Endothelial cell (in vitro differentiated cells): ENCODE measurements around the gene TBC1D13. TPM values are rescaled to one million over a fixed set of nuclear protein-coding genes. Genes with fewer than 3 reads are reported as not detected.

ENCODE experiments used
- DNase-seq: peaks from one replicate; pipeline ENCODE4 v3.0.0; 2021; ENCODE audit warnings: low spot score
- H3K27ac Mint-ChIP-seq: one replicate; pipeline ENCODE4 v1.8.0; 2021; ENCODE audit warnings: mixed read lengths, inconsistent platforms; ENCODE audit not compliant: unreplicated experiment
- H3K27me3 Mint-ChIP-seq: one replicate; pipeline ENCODE4 v1.8.0; 2021; ENCODE audit warnings: mild to moderate bottlenecking, moderate library complexity, mixed read lengths, inconsistent platforms; ENCODE audit not compliant: unreplicated experiment
- H3K36me3 Mint-ChIP-seq: one replicate; pipeline ENCODE4 v1.8.0; 2021; ENCODE audit warnings: mild to moderate bottlenecking, low read depth, mixed read lengths, inconsistent platforms; ENCODE audit not compliant: unreplicated experiment
- H3K4me1 Mint-ChIP-seq: one replicate; pipeline ENCODE4 v1.8.0; 2021; ENCODE audit warnings: mild to moderate bottlenecking, mixed read lengths, inconsistent platforms; ENCODE audit not compliant: unreplicated experiment
- H3K4me3 Mint-ChIP-seq: one replicate; pipeline ENCODE4 v1.8.0; 2021; ENCODE audit warnings: mild to moderate bottlenecking, mixed read lengths, inconsistent platforms; ENCODE audit not compliant: unreplicated experiment
- H3K9me3 Mint-ChIP-seq: one replicate; pipeline ENCODE4 v1.8.0; 2021; ENCODE audit warnings: mixed read lengths, inconsistent platforms; ENCODE audit not compliant: unreplicated experiment
- long read RNA-seq: library from polyadenylated mRNA; unstranded; transcript quantifications from one replicate; pipeline ENCODE4 v2.0.0, GENCODE V29; 2020; ENCODE audit not compliant: unreplicated experiment
- total RNA-seq: library from RNA; stranded (reverse); fragmentation: NEBNext Ultra II Directional; extraction: Animal tissue kit (Norgen Biotek cat#: 25700); gene quantifications from one replicate; pipeline ENCODE4 v1.2.1, GENCODE V29; 2021; ENCODE audit not compliant: unreplicated experiment
- TF ChIP-seq, protein P1 (sequence below): fragments of 200-600 bp; sonication (generic); IDR thresholded peaks from one replicate; pipeline ENCODE4 v1.5.0; 2021; ENCODE audit warnings: antibody characterized with exemption; ENCODE audit not compliant: unreplicated experiment

TBC1D13 gene, protein sequence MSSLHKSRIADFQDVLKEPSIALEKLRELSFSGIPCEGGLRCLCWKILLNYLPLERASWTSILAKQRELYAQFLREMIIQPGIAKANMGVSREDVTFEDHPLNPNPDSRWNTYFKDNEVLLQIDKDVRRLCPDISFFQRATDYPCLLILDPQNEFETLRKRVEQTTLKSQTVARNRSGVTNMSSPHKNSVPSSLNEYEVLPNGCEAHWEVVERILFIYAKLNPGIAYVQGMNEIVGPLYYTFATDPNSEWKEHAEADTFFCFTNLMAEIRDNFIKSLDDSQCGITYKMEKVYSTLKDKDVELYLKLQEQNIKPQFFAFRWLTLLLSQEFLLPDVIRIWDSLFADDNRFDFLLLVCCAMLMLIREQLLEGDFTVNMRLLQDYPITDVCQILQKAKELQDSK
- total RNA-seq: 58.8 TPM
- long read RNA-seq, transcript TBC1D13-202 (12 exons, 3,906 nt): major isoform, 12 of 17 reads
- long read RNA-seq, partial matches to known transcripts: 1 of 17 reads
- long read RNA-seq, other reads (novel, unspliced or antisense): 4 of 17 reads

GRCh38 chr9:128786681-128787601 is at the start of gene TBC1D13:
TBC1D13 (plus strand) TSS chr9:128787253; CDS start chr9:128787354, 101 bp downstream.
- peak; percentile 87 for DNase-seq
- TF ChIP-seq, protein P1, sequence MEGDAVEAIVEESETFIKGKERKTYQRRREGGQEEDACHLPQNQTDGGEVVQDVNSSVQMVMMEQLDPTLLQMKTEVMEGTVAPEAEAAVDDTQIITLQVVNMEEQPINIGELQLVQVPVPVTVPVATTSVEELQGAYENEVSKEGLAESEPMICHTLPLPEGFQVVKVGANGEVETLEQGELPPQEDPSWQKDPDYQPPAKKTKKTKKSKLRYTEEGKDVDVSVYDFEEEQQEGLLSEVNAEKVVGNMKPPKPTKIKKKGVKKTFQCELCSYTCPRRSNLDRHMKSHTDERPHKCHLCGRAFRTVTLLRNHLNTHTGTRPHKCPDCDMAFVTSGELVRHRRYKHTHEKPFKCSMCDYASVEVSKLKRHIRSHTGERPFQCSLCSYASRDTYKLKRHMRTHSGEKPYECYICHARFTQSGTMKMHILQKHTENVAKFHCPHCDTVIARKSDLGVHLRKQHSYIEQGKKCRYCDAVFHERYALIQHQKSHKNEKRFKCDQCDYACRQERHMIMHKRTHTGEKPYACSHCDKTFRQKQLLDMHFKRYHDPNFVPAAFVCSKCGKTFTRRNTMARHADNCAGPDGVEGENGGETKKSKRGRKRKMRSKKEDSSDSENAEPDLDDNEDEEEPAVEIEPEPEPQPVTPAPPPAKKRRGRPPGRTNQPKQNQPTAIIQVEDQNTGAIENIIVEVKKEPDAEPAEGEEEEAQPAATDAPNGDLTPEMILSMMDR: no peak
- peaks cover 9% of the 10 kb centered on the region for H3K27me3 Mint-ChIP-seq
- H3K4me1 Mint-ChIP-seq: peaks cover 16% of the 10 kb centered on the region
- no peaks in the 10 kb centered on the region for H3K9me3 Mint-ChIP-seq
- H3K27ac Mint-ChIP-seq: peak within 1 kb of the TSS; percentile 98
- peaks cover 2% of the 10 kb centered on the region for H3K36me3 Mint-ChIP-seq
- peak within 1 kb of the TSS; percentile 96 for H3K4me3 Mint-ChIP-seq

DNA sequence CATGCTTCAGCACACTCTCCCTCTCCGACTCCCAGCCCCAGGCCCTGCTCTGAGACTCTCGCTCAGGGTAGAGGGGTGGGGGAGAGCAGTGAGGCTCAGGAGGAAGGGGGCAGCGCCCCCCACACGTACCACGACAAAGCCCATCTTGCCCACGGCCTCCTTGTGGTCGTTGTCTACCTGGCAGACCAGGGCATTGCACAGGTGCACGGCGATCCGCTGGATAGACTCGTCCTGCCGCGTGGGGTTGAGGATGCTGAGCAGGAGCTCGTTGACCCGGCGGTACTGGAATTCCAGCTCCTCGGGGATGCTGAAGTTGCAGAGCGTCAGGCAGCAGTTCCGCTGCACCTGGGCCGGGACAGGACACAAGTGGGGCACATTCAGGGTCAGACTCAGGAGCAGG is 44.7 kb upstream of the TBC1D13 start:
- Mint-ChIP-seq H3K27ac (no peak overlapping the region), H3K4me3 (no peak overlapping the region), H3K9me3 (no peaks in the 10 kb centered on the region), H3K4me1 (no peaks in the 10 kb centered on the region), H3K36me3 (peaks cover 4% of the 10 kb centered on the region), H3K27me3 (peaks cover 7% of the 10 kb centered on the region)
- TF ChIP-seq, protein P1: no peak
- no peak for DNase-seq

DNA sequence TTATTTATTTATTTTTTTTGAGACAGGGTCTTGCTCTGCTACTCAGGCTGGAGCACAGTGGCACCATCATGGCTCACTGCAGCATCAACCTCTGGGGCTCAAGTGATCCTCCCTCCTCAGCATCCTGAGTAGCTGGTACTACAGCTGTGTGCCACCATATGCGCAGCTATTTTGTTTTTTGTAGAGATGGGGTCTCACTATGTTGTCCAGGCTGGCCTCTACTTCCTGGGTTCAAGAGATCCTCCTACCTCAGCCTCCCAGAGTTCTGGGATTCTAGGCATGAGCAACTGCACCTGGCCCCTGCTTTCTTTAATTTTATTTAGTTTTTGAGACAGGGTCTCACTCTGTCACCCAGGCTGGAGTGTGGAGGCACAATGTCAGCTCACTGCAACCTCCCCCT is 43.6 kb upstream of the TBC1D13 start:
- Mint-ChIP-seq H3K9me3 (no peaks in the 10 kb centered on the region), H3K27ac (no peak overlapping the region), H3K4me3 (no peak overlapping the region), H3K4me1 (no peaks in the 10 kb centered on the region), H3K36me3 (peaks cover 3% of the 10 kb centered on the region), H3K27me3 (peaks cover 7% of the 10 kb centered on the region)
- TF ChIP-seq, protein P1: no peak
- no peak for DNase-seq

GRCh38 chr9:128747241-128747640 is 39.8 kb upstream of the TBC1D13 start:
- peaks cover 3% of the 10 kb centered on the region for H3K36me3 Mint-ChIP-seq
- peaks cover 3% of the 10 kb centered on the region for H3K4me1 Mint-ChIP-seq
- H3K4me3 Mint-ChIP-seq: no peak overlapping the region
- H3K27me3 Mint-ChIP-seq: peaks cover 4% of the 10 kb centered on the region
- DNase-seq: no peak
- no peak overlapping the region for H3K27ac Mint-ChIP-seq
- no peaks in the 10 kb centered on the region for H3K9me3 Mint-ChIP-seq
- TF ChIP-seq, protein P1: no peak
